Activated CD4-positive, alpha-beta T cell treated with anti-CD3 and anti-CD28 coated beads, Interleukin-2, amount 10 ng/mL, durations not matched to agents 24 days and 14 days (primary cell): Measurements from ENCODE around the gene DMRT2. TPM values are rescaled to one million over a fixed set of nuclear protein-coding genes. Genes with fewer than 3 reads are reported as not detected.

Source experiments
- DNase-seq: peaks from one replicate; pipeline ENCODE4 v3.0.0; 2022
- H3K27ac Mint-ChIP-seq: one replicate; pipeline ENCODE4 v1.8.0; 2022; ENCODE audit warnings: mild to moderate bottlenecking, mixed read lengths
- H3K27me3 Mint-ChIP-seq: one replicate; pipeline ENCODE4 v1.8.0; 2022; ENCODE audit warnings: mixed read lengths
- H3K36me3 Mint-ChIP-seq: one replicate; pipeline ENCODE4 v1.8.0; 2022; ENCODE audit warnings: low read depth, mild to moderate bottlenecking, mixed read lengths
- H3K4me1 Mint-ChIP-seq: one replicate; pipeline ENCODE4 v1.8.0; 2021; ENCODE audit warnings: mixed read lengths
- H3K4me3 Mint-ChIP-seq: one replicate; pipeline ENCODE4 v1.8.0; 2022; ENCODE audit warnings: mild to moderate bottlenecking, moderate library complexity, mixed read lengths
- H3K9me3 Mint-ChIP-seq: one replicate; pipeline ENCODE4 v1.8.0; 2021; ENCODE audit warnings: mixed read lengths
- intact Hi-C: fragments of 100-400 bp; cut with micrococcal nuclease; formaldehyde crosslinking; loops from one replicate; pipeline ENCODE4 v1.15.1; 2023
- total RNA-seq: library from RNA; stranded (reverse); gene quantifications from 2 replicates; pipeline ENCODE4 v1.2.3, GENCODE V29; 2022

Gene DMRT2
- 0.21 and 0.26 TPM in 2 replicates for total RNA-seq

DNA sequence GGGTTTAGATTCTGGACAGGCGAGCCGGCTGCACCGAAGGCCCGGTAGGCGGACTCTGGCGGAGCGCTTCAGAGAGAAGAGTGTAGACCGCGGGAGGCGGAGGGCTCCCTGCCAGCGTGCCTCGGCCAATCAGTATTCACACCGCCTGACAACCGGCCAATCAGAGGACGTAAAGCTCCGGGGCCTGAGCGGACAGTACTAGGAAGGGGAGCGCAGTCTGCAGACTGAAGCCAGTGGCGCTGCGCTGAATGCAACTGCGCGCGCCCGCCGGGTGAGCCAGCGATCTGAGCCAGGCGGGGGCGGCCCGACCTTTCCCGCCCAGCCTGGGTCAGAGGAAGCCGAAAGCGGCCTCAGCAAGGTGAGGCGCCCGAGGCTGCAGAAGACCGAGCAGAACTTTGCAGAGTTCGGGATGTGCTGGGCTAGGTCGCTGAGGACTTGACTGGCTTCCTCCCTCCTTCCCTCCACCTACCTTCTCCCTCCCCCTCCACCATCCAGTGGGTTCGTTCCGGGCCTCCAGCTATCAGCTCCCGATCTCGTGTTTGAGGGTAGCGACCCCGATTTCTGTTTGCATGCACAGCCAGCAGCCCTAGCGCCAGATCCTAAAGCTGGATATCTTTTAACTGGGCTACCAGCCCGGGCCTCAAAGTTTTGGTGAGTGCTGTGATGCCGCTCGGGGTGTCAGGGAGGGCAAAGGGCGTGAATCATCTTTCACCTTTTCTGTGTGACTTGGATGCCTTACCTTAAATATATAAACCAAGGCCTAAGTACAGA lies at the start of gene DMRT2:
DMRT2 (plus strand) TSS at position 233 of the 771 bp plus-strand sequence. CDS start 1,257 bp downstream, outside the sequence.
- peaks cover 25% of the 10 kb centered on the region for H3K9me3 Mint-ChIP-seq
- intact Hi-C loops, result loop anchor here (2.0 kb wide), 1 partner anchor 208 kb away; no protein-coding TSS in a partner anchor
- peak within 1 kb of the TSS; percentile 45 for H3K27ac Mint-ChIP-seq
- H3K4me3 Mint-ChIP-seq, result peak within 1 kb of the TSS; percentile 61
- H3K36me3 Mint-ChIP-seq, result peaks cover 6% of the 10 kb centered on the region
- H3K4me1 Mint-ChIP-seq, result peaks cover 40% of the 10 kb centered on the region
- H3K27me3 Mint-ChIP-seq, result peaks cover 86% of the 10 kb centered on the region
- peak; percentile 73 for DNase-seq

DNA sequence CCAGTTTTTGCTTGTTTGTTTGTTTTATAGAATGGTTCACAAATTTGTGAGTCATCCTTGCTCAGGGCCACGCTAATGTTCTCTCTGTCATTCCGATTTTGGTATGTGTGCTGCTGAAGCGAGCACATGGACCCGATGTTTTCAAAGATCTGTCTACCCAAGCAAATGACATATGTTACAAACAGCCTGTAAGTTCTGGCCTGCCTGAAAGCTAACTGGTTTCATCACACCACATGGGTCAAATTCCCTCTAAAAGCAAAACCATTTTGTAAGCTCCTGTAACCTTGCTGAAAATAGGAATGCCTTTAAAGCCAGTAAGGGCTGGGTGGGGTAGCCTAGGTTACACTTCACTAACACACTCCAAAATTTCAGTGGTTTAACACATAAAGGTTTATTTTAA lies 48.3 kb upstream of the DMRT2 start:
- DNase-seq, result no peak
- no peak overlapping the region for H3K4me3 Mint-ChIP-seq
- H3K27me3 Mint-ChIP-seq, result no peaks in the 10 kb centered on the region
- no peaks in the 10 kb centered on the region for H3K9me3 Mint-ChIP-seq
- peaks cover 3% of the 10 kb centered on the region for H3K4me1 Mint-ChIP-seq
- H3K36me3 Mint-ChIP-seq, result no peaks in the 10 kb centered on the region
- intact Hi-C loops, result no loop called here
- H3K27ac Mint-ChIP-seq, result no peak overlapping the region

DNA sequence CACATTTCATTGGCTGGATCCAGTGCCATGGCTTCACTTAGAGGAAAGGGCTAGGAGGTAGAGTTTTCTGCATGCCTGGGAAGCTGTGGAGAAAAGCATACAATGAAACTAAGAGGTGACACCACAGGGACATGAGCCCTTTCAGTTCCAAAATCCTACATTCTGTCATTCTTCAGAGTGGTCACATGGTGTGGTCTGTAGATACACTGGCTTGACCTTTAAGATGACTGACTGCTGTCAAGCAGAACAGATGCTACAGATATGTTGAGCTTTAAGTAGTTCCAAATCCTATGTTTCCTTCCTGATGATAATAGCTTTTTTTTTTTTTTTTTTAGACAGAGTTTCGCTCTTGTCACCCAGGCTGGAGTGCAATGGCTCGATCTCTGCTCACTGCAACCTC lies 47.5 kb upstream of the DMRT2 start:
- DNase-seq, result no peak
- Mint-ChIP-seq H3K36me3 (no peaks in the 10 kb centered on the region), H3K4me1 (peaks cover 3% of the 10 kb centered on the region), H3K27me3 (no peaks in the 10 kb centered on the region), H3K4me3 (no peak overlapping the region), H3K27ac (no peak overlapping the region), H3K9me3 (no peaks in the 10 kb centered on the region)
- intact Hi-C loops, result no loop called here

DNA sequence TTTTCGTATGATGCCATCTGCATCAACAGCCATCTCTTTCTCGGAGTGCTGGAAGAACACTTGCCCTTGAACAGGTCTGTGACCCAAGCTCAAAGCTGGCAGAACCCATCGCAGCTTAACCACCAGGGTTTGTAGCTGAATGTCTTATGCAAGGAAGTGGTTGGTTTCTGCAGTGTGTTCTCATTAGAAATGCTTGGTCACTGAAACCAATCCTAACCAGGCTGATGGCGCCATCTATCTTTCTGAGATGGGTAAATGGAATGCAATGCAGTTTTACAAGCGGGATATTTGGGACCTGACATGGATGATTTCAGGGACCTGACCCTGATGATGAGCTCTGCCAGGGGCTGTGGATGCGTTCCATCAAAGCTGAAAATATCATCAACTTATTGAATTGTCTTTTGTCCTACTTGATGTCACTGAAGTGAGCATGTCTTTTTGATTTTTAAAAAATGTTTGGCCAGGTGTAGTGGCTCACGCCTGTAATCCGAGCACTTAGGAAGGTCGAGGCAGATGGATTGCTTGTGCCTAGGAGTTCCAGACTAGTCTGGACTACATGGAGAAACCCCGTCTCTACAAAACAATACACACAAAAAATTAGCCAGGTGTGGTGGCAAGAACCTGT lies 45.0 kb upstream of the DMRT2 start:
- Mint-ChIP-seq H3K36me3 (no peaks in the 10 kb centered on the region), H3K27ac (no peak overlapping the region), H3K4me1 (peaks cover 7% of the 10 kb centered on the region), H3K4me3 (no peak overlapping the region), H3K9me3 (no peaks in the 10 kb centered on the region), H3K27me3 (peaks cover 6% of the 10 kb centered on the region)
- intact Hi-C loops, result loop anchor here (5.0 kb wide), 1 partner anchor 42 kb away; no protein-coding TSS in a partner anchor
- peak; percentile 78 for DNase-seq

DNA sequence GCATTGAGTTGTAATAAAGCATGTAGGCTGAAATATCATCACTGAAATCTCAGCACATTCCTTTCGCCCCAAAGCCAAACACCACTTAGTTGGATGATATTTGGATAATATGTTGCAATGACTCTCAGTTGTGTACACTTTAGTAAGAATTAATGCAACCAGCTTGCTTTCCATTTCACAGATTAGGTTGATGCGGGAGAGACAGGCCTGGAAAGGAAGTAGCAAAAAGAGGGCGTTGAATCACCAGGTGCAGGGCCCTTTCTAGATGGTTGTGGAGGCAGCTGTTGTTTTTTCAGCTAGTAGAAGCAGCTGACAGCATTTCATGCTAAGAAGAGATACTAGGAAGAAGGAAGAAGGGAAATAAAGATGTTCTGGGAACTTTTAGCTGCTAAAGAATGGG lies 42.8 kb upstream of the DMRT2 start:
- no peaks in the 10 kb centered on the region for H3K36me3 Mint-ChIP-seq
- H3K27ac Mint-ChIP-seq, result no peak overlapping the region
- peaks cover 6% of the 10 kb centered on the region for H3K27me3 Mint-ChIP-seq
- no peak overlapping the region for H3K4me3 Mint-ChIP-seq
- H3K4me1 Mint-ChIP-seq, result peaks cover 7% of the 10 kb centered on the region
- no peak for DNase-seq
- intact Hi-C loops, result loop anchor here (5.0 kb wide), 1 partner anchor 40 kb away; no protein-coding TSS in a partner anchor
- no peaks in the 10 kb centered on the region for H3K9me3 Mint-ChIP-seq

DNA sequence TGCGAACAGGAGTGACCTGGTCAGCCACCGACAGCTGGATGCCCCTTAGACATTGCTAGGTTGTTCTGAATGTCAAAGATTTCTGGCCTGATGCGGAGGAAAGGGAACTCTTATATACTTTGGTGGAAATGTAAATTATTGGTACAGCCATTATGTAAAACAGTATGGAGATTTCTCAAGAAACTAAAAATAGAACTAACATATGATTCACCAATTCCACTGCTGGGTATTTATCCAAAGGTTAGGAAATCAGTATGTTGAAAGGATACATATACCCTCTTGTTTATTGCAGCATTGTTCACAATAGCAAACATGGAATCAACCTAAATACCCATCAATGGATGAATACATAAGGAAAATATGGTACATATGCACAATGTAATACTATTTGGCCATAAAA lies 41.9 kb upstream of the DMRT2 start:
- no peak overlapping the region for H3K4me3 Mint-ChIP-seq

DNA sequence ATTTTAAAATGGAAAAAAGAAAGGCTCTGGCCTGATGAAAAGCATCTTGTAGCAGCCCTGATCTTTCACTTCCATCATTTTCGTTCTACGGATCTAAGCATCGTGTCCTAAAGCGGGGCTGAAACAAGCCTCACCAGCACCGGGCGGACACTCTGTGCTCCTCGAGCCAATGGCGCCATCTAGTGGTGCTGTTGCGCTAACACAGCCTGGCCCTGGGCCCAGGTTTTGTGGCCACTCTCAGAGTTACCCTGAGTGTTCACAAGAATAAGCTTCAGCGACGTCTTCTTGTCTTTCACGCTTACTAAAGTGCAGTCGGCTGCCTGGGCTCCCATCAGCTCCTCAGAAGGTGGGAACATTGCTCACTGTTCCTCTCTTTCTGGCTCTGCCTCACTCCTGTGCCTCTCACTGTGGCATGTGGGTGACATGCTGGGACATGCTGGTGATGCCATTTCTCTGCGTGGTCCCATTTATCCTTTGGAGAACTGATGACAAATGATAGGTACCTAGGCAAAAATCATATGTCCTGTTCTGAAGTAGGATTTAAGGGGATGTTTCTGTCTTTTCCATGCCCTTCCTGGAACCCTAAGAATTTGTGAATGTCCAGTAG lies 41.0 kb upstream of the DMRT2 start:
- Mint-ChIP-seq H3K27ac (no peak overlapping the region), H3K9me3 (no peaks in the 10 kb centered on the region), H3K27me3 (peaks cover 6% of the 10 kb centered on the region), H3K36me3 (no peaks in the 10 kb centered on the region), H3K4me3 (no peak overlapping the region), H3K4me1 (peaks cover 7% of the 10 kb centered on the region)
- intact Hi-C loops, result loop anchor here (1.0 to 5.0 kb wide), 3 partner anchors 38 to 396 kb away; no protein-coding TSS in a partner anchor
- DNase-seq, result peak; percentile 93

More for the DNA sequence above, 41.9 kb upstream of the DMRT2 start:
- DNase-seq, result no peak
- intact Hi-C loops, result loop anchor here (2.0 to 5.0 kb wide), 2 partner anchors 39 to 395 kb away; no protein-coding TSS in a partner anchor
- Mint-ChIP-seq H3K36me3 (no peaks in the 10 kb centered on the region), H3K4me1 (peaks cover 7% of the 10 kb centered on the region), H3K9me3 (no peaks in the 10 kb centered on the region), H3K27me3 (peaks cover 6% of the 10 kb centered on the region), H3K27ac (no peak overlapping the region)

DNA sequence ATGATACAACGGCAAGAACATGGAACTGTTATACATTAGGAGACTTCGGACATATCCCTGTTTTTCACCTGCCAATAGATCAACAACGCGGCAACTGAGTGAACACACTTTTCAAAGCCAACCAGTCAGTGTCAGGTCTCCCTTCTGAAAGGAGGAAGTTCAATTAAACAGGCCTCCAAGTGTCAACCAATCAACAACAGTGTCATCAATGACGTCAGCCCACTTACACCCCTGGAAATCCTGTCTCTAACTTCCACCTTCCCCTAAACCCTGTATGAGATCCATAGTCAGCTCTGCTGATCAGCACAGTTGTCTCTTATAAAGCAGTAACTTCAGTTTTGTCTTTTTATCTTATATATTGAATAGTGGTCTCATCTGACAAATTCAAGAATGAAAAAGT lies 37.1 kb upstream of the DMRT2 start:
- Mint-ChIP-seq H3K27ac (no peak overlapping the region), H3K4me3 (no peak overlapping the region), H3K36me3 (no peaks in the 10 kb centered on the region), H3K27me3 (peaks cover 7% of the 10 kb centered on the region), H3K4me1 (peaks cover 4% of the 10 kb centered on the region), H3K9me3 (no peaks in the 10 kb centered on the region)
- no peak for DNase-seq
- intact Hi-C loops, result no loop called here

DNA sequence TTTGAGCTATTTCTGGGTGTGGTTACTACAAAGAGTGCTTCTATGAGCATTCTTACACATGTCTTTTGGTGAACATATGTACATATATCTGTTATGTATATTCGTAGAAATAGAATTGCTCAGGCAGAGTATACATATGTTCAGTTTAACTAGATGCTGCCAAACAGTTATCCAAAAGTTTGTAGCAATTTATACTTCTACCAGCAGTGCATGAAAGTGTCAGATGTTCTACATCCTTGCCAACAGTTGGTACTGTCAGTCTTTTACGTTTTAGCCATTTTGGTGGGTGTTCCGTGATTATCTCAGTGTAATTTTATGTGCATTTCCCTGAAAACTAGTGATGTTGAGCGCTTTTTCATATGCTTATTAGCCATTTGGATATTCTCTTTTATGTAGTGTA lies 35.9 kb upstream of the DMRT2 start:
- H3K27me3 Mint-ChIP-seq, result peaks cover 6% of the 10 kb centered on the region
- H3K36me3 Mint-ChIP-seq, result no peaks in the 10 kb centered on the region
- no peak overlapping the region for H3K4me3 Mint-ChIP-seq
- DNase-seq, result no peak
- intact Hi-C loops, result no loop called here
- H3K27ac Mint-ChIP-seq, result no peak overlapping the region
- peaks cover 1% of the 10 kb centered on the region for H3K4me1 Mint-ChIP-seq
- no peaks in the 10 kb centered on the region for H3K9me3 Mint-ChIP-seq

DNA sequence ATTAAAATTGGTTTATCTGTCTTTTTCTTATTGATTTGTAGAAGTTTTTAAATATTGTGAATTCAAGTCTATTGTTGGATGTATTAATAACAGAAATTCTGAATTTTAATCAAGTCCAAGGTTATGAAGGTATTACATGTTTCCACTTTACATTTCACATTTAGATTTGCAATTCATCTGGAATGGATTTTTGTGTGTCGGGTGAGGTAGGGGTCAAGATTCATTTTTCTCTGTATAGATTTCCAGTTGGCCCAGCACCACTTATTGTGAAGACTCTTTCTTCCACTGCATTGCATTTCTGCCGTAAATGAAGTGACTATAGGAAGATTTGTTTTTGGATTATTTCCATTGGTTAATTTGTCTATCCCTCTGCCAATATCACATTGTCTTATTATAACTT lies 35.5 kb upstream of the DMRT2 start:
- Mint-ChIP-seq H3K9me3 (no peaks in the 10 kb centered on the region), H3K27me3 (peaks cover 6% of the 10 kb centered on the region), H3K27ac (no peak overlapping the region), H3K36me3 (no peaks in the 10 kb centered on the region), H3K4me3 (no peak overlapping the region), H3K4me1 (no peaks in the 10 kb centered on the region)
- no peak for DNase-seq
- intact Hi-C loops, result no loop called here

DNA sequence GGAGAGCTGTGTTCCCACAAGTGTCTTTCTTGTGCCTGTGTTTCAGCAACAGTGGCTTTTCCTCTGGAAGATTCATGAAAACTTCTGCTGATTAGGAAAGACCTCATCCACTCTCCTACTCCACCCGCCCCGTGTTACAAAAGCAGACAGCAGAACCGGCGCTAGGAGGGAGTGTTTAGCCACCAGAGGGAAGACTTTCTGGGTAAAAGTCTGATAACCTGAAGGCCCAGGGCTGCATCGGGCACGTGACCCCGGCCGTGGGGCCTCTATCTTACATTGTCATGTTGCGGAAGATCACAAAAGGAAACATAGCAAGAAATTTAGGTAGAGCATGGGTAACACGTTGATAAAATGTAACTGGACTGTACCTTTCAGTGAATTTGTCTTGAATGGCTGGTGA lies 32.0 kb upstream of the DMRT2 start:
- Mint-ChIP-seq H3K4me1 (no peaks in the 10 kb centered on the region), H3K27ac (no peak overlapping the region), H3K36me3 (no peaks in the 10 kb centered on the region), H3K9me3 (no peaks in the 10 kb centered on the region), H3K27me3 (peaks cover 8% of the 10 kb centered on the region), H3K4me3 (no peak overlapping the region)
- intact Hi-C loops, result no loop called here
- DNase-seq, result peak; percentile 62

DNA sequence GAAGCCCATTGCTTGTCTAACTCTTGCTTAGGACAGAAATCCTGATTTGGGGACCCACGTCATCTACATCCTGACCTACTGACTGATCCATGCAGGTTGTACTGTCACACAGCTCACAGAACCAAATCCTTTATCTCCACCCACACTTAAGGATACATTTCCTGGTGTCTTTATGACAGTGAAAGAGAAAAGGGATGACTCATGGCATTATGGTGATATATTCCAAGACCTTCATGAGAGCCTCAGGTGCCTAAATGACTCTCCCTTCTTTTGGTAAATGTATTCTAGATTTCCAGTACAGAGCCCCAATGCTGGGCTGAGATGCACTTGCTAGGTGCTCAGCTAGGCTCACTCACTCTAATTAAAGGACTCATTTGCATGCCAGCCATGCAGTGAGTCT lies 26.0 kb upstream of the DMRT2 start:
- Mint-ChIP-seq H3K27ac (no peak overlapping the region), H3K36me3 (no peaks in the 10 kb centered on the region), H3K4me1 (no peaks in the 10 kb centered on the region), H3K27me3 (peaks cover 6% of the 10 kb centered on the region), H3K4me3 (no peak overlapping the region), H3K9me3 (no peaks in the 10 kb centered on the region)
- DNase-seq, result no peak
- intact Hi-C loops, result no loop called here

DNA sequence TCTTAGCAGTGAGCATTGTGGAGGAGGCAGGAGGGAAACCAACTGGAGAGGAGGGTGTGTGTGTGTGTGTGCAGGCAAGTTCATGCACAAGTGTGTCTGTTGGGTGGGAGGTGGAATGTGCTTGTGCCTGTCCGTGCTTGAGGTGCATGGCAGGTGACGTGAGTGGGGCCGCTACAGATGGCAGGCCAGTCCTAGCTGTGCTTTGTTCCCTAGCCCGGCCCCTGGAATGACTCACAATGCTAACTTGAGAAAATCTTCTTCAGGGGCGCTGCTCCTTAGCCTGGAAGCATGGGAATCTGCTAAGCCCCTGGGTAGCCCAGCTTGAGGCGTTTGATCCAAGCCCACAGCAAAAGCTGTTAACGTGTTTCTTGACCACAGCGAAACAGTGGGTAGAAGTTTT lies 25.0 kb upstream of the DMRT2 start:
- DNase-seq, result no peak
- Mint-ChIP-seq H3K4me3 (no peak overlapping the region), H3K9me3 (no peaks in the 10 kb centered on the region), H3K27me3 (peaks cover 6% of the 10 kb centered on the region), H3K4me1 (no peaks in the 10 kb centered on the region), H3K27ac (no peak overlapping the region), H3K36me3 (no peaks in the 10 kb centered on the region)
- intact Hi-C loops, result no loop called here

DNA sequence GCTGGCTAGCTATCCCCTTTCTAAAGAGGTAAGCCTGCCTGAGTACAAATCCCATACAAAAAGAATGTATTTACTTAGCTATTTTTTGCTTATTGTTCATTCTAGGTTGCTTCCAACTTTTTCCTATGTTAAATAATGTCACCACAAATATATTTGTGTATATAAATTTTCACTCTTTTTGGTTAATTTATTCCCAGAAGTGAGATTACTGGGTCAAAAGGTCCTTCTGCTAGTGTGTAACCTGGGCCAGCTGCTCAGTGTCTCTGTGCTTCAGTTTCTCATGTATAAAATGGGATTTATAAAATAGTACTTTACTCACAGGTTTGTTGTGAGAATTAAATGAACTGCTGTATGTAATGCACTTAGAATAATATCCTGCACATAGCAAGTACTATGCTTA lies 23.9 kb upstream of the DMRT2 start:
- peaks cover 9% of the 10 kb centered on the region for H3K27me3 Mint-ChIP-seq
- no peak for DNase-seq
- H3K36me3 Mint-ChIP-seq, result no peaks in the 10 kb centered on the region
- H3K27ac Mint-ChIP-seq, result no peak overlapping the region
- intact Hi-C loops, result no loop called here
- H3K4me3 Mint-ChIP-seq, result no peak overlapping the region
- H3K4me1 Mint-ChIP-seq, result no peaks in the 10 kb centered on the region
- no peaks in the 10 kb centered on the region for H3K9me3 Mint-ChIP-seq
